Mesodermal cell (in vitro differentiated cells): ENCODE data around the gene COL27A1.

Experiments
- H3K27ac ChIP-seq: 2 replicates; pipeline ENCODE4 v1.7.0; 2013; ENCODE audit warnings: mild to moderate bottlenecking, low read depth, low read length, moderate library complexity; ENCODE audit not compliant: severe bottlenecking
- H3K36me3 ChIP-seq: 2 replicates; pipeline ENCODE4 v1.7.1; 2013; ENCODE audit warnings: mild to moderate bottlenecking, low read length, moderate library complexity; ENCODE audit not compliant: control insufficient read depth, insufficient read depth
- H3K4me1 ChIP-seq: one replicate; pipeline ENCODE4 v1.7.1; 2013; ENCODE audit warnings: mild to moderate bottlenecking, low read length; ENCODE audit not compliant: insufficient read depth, control insufficient read depth, poor library complexity, severe bottlenecking
- H3K4me3 ChIP-seq: 2 replicates; pipeline ENCODE4 v1.7.0; 2013; ENCODE audit warnings: low read length, control low read depth, mild to moderate bottlenecking; ENCODE audit not compliant: insufficient read depth, poor library complexity, severe bottlenecking; ENCODE audit errors: extremely low read depth
- H3K9me3 ChIP-seq: 2 replicates; pipeline ENCODE4 v1.7.1; 2013; ENCODE audit warnings: mild to moderate bottlenecking, low read length, moderate library complexity; ENCODE audit not compliant: control insufficient read depth
- WGBS, 2 experiments: methylation state at CpG; one replicate each; pipeline ENCODE4 v1.1.5; 2013; ENCODE audit warnings: missing lambda C conversion rate in 2 of 2; ENCODE audit not compliant: insufficient coverage in 2 of 2; 5-methylcytosine and 5-hydroxymethylcytosine counted together

The COL27A1 gene

DNA sequence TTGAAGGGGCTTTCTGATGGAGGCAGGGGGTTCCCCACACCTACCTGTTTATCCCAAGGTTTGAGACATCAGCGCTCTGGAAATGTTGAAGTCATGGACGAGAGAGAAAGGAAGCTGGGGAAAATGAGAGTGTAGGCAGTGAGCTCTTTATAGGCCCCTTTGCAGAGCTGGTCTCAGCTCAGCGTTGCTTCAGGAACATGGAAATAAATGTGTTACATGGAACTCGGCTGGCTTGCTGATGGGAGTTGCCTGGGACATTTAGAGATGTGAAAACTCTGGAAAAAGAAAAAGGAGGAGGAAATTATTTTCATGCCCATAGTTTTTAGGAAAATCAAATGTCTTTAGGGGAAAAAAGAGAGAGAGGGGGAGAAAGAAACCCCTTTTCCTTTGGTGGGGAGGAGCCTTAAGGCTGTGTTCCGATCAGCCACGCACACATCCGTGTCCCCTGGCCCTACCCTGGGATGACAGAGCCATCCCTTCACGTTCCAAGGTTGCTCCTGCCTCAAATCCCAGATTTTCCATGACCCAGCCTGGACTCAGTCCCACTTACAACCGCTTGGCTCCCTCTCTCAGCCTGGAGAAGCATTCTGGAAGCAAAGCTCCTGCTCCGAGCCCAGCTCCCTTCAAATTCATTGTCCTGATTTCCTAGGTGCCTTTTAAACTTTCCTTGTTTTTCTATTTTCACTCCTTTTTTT, 78.3 kb downstream of the COL27A1 start:
- Histone ChIP-seq H3K27ac (no peak overlapping the region), H3K4me3 (no peak overlapping the region), H3K4me1 (peaks cover 27% of the 10 kb centered on the region), H3K9me3 (no peaks in the 10 kb centered on the region), H3K36me3 (peaks cover 17% of the 10 kb centered on the region)
- 88 to 97% methylated on average over 8 to 10 of the region's 10 CpGs for WGBS, 2 experiments

GRCh38 chr9:114235033-114235661, 79.8 kb downstream of the COL27A1 start:
- H3K9me3 ChIP-seq, result no peaks in the 10 kb centered on the region
- no peak overlapping the region for H3K27ac ChIP-seq
- peaks cover 14% of the 10 kb centered on the region for H3K36me3 ChIP-seq
- H3K4me3 ChIP-seq, result no peak overlapping the region
- 84 to 89% methylated on average over 8 to 14 of the region's 16 CpGs for WGBS, 2 experiments
- peaks cover 18% of the 10 kb centered on the region for H3K4me1 ChIP-seq

GRCh38 chr9:114236391-114237138, 81.2 kb downstream of the COL27A1 start:
- WGBS, 2 experiments, result 76 to 83% methylated on average over 7 to 10 of the region's 12 CpGs
- peaks cover 22% of the 10 kb centered on the region for H3K36me3 ChIP-seq

GRCh38 chr9:114237247-114237646, 81.9 kb downstream of the COL27A1 start:
- H3K4me1 ChIP-seq, result peaks cover 13% of the 10 kb centered on the region
- WGBS, 2 experiments, result 92 to 98% methylated on average over 5 of the region's 5 CpGs
- H3K4me3 ChIP-seq, result no peak overlapping the region
- no peak overlapping the region for H3K27ac ChIP-seq
- no peaks in the 10 kb centered on the region for H3K9me3 ChIP-seq
- peaks cover 26% of the 10 kb centered on the region for H3K36me3 ChIP-seq

More at GRCh38 chr9:114236391-114237138, 81.2 kb downstream of the COL27A1 start:
- Histone ChIP-seq H3K27ac (no peak overlapping the region), H3K4me3 (no peak overlapping the region), H3K4me1 (peaks cover 13% of the 10 kb centered on the region), H3K9me3 (no peaks in the 10 kb centered on the region)

- Histone ChIP-seq H3K36me3 (peaks cover 26% of the 10 kb centered on the region), H3K4me3 (no peak overlapping the region), H3K27ac (no peak overlapping the region), H3K4me1 (peaks cover 13% of the 10 kb centered on the region), H3K9me3 (no peaks in the 10 kb centered on the region)
- WGBS, 2 experiments, result 69 to 100% methylated on average over 2 of the region's 5 CpGs
Observed at GRCh38 chr9:114237781-114238180, 82.4 kb downstream of the COL27A1 start.

- Histone ChIP-seq H3K36me3 (peaks cover 30% of the 10 kb centered on the region), H3K9me3 (no peaks in the 10 kb centered on the region), H3K4me3 (no peak overlapping the region), H3K4me1 (peaks cover 13% of the 10 kb centered on the region), H3K27ac (no peak overlapping the region)
- WGBS, 2 experiments, result 95 to 98% methylated on average over 7 to 8 of the region's 8 CpGs
Observed at GRCh38 chr9:114238472-114238871, 83.1 kb downstream of the COL27A1 start.

- H3K27ac ChIP-seq, result no peak overlapping the region
- H3K36me3 ChIP-seq, result peaks cover 35% of the 10 kb centered on the region
- peaks cover 10% of the 10 kb centered on the region for H3K4me1 ChIP-seq
- WGBS, 2 experiments, result 48 to 63% methylated on average over 7 to 13 of the region's 14 CpGs
- H3K4me3 ChIP-seq, result no peak overlapping the region
- H3K9me3 ChIP-seq, result no peaks in the 10 kb centered on the region
Observed at GRCh38 chr9:114238891-114239875, 83.8 kb downstream of the COL27A1 start.

- H3K9me3 ChIP-seq, result no peaks in the 10 kb centered on the region
- 74 to 88% methylated on average over 7 of the region's 8 CpGs for WGBS, 2 experiments
- no peak overlapping the region for H3K27ac ChIP-seq
- no peak overlapping the region for H3K4me3 ChIP-seq
- H3K36me3 ChIP-seq, result peaks cover 45% of the 10 kb centered on the region
- H3K4me1 ChIP-seq, result peaks cover 5% of the 10 kb centered on the region
Observed at GRCh38 chr9:114240216-114240615, 84.9 kb downstream of the COL27A1 start.

GRCh38 chr9:114240647-114241558, 85.6 kb downstream of the COL27A1 start:
- peaks cover 4% of the 10 kb centered on the region for H3K4me1 ChIP-seq
- H3K9me3 ChIP-seq, result no peaks in the 10 kb centered on the region
- H3K27ac ChIP-seq, result no peak overlapping the region
- 94 to 96% methylated on average over 10 to 18 of the region's 21 CpGs for WGBS, 2 experiments
- H3K4me3 ChIP-seq, result no peak overlapping the region
- peaks cover 52% of the 10 kb centered on the region for H3K36me3 ChIP-seq
